NCI-H2227 treated with DMSO at 0.1 percent for 48 hours (cell line): Measurements from ENCODE around the gene BPI.
"Not testable (repeated sequence)": the region's sequence is repeated elsewhere in the genome, so short reads cannot be mapped to it uniquely, and the experiment has no call there.

Source experiments
- DNase-seq: peaks from one replicate; lab custom pipeline; 2025; lab: John Stamatoyannopoulos, UW

The BPI gene

DNA sequence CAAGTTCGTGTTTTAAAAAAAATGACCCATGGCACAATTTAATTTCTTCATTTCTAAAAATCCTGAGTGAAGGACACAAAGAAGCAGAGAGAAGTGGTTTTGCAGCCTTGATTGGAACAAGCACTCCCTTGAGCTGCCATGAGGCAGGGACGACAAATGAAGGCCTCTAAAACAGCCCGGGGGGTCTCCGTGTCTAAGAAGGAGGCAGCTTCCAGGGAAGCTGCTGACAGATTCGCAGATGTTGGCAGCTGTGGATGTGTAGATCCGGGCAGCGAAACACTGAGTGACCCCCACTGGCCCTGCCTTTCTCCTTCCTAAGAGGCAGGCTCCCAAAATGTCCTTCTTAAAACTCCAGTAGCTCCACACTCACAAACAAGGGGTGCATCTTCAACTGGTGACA is 32.8 kb downstream of the BPI start:
- no peak for DNase-seq

DNA sequence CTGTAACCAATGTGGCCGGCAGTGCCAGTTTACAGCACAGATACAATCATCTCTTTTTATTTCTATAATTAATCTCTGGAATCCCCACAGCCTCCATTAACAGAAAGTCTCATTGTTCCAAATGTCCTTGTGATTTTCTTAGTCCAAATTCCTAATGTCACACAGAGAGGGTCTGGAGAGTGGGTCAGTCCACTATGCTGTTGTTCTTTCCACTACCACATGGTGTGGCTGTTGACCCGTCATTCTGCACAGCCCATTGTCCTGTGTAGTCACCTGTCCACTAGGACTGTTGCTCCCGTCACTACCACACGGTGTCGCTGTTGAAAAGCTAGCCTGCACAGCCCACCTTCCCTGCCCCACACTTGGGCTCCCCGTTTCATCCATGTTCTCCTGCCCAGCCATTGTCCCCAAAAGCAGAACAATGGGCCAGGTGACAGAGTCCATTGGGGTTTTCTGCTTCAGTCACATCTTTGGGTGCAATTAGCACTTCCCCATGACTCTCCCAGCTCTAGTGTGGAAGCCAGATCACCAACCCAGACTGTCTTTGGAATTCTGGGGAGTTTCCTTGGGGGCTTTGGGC is 33.7 kb downstream of the BPI start:
- no peak for DNase-seq

DNA sequence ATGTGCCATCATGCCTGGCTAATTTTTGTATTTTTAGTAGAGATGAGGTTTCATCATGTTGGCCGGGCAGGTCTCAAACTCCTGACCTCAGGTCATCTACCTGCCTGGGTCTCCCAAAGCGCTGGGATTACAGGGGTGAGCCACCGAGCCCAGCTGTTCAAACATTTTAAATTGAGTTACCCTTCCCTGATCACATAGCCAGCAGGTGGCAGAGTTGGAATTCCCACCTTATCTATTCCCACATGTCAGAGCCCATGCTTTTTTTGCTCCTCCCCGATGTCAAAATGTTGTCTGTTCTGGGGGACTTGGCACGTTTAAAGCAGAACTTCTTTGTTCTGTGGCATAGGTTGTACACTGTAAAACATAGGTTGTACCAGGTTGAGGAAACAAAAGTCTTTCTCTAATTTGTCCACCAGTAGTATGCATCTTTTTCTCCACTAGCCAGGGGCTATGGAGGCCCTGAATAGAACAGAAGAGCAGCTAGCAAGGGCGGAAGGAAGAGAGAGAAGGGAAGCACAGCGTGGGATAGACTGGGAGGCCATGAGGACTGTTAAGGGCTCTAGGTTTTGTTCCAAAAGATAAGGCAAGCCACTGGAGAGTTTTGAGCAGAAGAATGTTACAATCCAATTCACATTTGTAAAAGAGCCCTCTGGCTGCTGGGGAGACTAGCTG is 35.0 kb downstream of the BPI start:
- DNase-seq, result no peak

DNA sequence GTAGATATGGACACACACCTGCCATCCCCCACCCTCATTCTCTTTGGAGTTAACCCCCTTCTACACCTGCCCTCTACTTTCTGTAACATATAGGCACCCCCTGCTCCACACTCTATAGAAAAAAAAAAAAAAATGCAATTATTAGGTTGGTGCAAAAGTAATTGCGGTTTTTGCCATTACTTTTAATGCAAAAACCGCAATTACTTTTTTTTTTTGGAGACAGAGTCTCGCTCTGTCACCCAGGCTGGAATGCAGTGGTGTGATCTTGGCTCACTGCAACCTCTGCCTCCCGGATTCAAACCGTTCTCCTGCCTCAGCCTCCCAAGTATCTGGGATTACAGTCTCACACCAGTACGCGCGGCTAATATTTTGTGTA is 35.6 kb downstream of the BPI start:
- DNase-seq, result not testable (repeated sequence)

DNA sequence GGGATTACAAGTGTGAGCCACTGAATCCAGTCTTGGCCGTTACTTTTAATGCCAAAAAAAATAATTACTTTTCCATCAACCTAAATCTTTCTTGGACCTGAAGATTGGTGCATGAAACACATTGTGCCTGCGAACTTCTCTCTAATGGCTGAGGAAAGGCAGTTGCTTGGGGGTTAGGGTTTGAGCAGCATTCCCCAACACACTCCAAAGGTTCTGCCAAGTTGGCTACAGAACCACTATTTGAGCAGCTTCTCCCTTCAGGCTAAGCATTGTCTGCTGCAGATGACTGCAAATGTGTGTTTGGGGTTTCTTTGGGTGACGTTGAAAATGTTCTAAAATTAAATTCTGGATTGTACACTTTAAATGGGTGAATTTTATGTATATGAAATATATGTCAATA is 36.0 kb downstream of the BPI start:
- no peak for DNase-seq

DNA sequence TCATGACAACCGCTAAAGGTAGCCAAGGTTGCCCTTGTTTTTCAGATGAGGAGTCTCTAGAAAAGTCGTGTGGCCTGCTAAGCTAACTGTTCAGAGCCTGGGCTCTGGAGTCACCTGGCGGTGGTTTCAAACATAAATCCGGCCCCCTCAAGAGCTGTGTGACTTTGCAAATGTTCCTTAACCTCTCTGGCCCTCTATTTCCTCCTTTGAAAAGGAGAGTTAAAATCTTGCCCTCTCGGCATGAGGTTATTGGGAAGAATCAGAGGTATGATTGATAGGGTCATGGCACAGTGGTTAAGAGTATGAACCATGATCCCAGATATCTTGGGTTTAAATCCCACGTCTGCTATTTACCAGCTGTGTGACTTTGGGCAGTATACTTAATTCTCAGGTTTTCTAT is 36.7 kb downstream of the BPI start:
- DNase-seq, result no peak

DNA sequence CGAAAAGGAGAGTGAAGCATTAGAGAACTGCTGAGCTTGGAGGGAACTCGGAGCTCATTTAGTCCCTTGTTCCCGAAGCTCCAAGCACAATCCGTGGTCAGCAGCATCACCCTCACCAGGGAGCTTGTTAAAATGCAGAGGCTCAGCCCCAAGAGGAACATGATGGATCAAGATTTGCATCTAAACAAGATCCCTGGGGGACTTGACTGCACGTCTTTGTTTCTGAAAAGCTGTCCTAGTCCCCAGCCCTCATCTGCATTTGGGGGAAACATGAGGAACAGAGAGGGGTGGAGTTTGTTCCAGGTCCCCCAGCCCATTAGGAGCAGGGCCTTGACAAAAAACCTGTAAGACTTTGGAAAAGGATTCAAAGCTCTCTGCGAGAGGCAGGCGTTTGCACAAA is 38.3 kb downstream of the BPI start:
- DNase-seq, result no peak

DNA sequence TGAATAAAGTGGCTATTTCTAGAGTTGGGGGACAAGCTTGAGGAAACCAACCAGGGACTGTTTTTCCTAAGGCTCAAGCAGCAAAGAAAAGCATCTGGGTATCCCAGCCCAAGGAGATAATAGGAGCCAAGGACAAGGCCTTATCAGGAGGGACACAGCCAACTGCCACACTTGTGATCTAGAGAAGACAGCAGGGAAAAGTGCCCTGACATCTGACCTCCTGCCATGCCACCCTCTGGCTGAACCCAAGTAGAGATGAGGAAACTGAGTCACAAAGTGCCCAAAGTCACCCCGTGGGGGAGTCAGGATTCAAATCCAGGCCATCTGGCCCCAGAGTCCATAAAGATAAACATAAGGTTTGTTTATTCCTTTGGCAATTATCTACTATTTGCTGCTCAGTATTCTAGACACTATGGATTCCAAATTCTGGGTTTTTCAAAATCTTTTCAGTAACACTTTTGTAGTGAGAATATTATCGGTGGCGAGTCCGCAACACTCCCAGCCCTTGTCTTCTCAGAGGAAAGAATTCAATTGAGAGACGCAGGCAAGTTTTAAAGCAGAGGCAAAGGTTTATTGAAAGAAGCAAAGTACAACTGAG is 38.9 kb downstream of the BPI start:
- DNase-seq, result no peak

DNA sequence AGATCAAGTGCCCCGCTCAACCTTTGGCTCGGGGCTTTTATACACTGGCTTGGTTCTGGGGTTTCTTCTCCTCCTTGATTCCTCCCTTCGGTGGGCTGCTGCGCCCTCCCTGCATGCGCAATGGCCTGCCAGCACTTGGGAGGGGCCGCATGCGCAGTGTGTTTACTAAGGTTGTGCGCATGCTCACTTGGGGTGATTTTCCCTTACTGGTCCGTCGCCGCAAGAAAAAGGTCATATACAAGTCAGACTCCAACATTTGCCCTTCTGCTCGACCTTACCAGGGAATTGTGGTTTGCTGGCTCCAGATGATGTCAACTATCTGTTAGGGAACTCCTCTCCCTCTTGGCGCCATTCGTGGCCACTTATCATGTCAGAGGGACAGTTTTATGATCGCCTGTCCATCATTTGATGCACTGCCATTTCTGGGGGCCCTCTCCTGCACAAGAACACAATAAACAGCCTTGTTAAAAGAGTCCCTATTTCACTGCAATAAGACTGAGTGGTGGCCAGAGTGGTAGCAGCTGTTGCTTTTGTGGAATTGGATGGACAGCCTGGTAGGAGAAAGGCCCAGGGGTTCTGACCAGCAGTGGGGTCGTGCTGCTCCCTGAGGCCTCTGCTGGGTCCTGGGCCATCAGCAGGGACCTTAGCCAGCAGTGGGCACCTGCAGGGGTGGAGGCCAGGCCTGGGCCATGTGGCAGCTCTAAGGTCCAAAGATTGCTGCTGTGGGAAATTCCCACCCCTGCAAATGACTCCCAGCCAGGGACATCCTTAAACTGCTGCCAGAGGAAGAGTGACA is 39.6 kb downstream of the BPI start:
- DNase-seq, result peak; percentile 65

DNA sequence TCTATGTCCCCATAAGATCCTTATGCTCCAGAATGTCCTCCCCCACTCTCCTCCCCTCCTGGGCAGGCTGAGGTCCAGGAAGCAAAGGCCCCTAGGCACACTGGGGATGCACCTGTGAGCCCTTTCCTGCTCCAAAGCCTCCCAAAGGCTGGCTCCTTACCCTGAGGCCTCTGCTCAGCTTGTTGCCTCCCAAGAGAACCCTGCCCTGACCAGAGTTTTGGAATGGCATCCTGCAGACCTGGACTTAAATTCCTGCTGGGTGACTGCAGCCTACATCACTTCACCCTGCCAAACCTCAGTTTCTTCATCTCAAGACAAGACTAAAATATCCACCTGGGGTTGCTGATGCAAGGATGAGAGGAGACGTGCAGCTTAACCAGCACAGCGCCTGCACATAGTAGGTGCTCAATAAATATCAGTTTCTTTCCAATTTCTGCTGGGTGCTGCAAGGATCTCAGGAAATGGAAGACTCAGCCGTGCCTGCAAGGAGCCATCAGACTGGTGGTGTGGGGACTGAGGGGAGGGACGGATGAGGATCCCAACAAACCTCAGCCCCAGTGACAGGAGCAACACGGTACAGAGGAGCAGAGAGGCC is 40.2 kb downstream of the BPI start:
- no peak for DNase-seq

DNA sequence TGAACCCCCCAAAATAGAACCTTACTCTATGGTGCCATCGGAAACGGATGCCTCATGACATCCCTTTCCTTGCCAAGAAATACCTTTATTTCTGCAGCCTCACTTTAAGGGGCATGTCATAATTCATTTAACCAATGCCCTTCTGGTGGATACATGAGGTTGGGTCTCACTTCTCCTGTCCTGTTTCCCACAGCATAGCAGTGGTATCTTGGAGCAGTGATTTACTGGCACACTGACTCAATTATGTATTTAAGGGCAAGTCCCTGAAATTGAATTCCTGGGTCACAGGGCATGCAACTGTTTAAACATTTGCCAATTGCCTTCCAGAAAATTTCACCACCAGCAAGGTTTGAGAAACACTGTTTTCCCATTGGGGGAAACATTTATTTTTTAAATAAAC is 41.7 kb downstream of the BPI start:
- no peak for DNase-seq

DNA sequence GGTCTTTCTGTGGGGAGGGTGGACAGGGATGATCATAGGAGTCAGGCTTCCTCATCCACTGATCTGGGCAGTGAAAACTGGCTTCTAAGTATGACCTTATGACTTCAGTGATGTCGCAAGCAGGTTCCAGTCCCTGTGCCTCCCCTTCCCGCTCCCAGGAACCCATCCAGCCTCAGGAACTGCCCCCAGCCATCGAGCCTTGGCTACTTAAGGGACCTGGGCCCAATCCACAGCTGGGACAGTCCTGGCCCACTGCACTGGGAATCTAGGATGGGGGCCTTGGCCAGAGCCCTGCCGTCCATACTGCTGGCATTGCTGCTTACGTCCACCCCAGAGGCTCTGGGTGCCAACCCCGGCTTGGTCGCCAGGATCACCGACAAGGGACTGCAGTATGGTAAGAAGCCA is 42.3 kb downstream of the BPI start, which contains the start of gene LBP:
LBP (plus strand) TSS at position 236 of the 405 bp plus-strand sequence; CDS start at position 271, 35 bp downstream.
- no peak for DNase-seq

DNA sequence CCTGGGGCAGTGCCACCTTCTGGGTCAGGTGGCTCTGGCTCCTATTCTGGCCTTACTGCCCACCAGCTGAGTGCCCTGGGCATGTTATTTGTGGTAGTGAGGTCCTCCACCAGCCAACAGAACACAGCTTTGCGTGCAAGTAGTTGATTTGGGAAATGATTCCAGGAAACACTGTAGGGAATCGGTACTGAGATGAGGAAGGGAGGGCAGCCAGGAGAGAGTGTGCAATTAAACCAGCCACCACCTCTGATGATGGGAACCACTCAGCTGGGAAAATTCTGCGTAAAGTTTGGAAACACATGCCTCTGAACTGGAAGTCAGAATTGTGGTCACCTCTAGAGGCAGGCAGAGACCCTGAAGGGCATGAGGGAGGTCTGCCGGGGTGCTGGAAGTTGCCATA is 42.8 kb downstream of the BPI start:
- no peak for DNase-seq

DNA sequence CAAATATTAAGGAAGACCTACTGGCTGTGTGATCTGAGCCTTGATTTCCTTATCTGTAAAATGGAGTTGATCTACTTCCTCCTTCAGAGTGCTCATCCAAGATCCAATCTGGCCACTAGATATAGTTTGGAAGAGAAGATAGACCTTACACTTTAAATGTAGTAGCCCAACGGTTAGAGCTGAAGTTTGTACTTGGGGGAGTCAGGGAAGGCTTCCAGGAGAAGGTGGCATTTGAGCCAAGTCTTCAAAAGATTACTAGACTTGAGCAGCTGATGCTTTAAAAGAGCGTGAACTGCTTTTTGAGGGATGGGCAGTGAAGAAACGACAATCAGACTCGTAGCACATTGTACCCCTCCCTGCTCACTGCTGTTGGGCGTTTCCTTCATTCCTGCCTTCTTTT is 45.9 kb downstream of the BPI start:
- no peak for DNase-seq

DNA sequence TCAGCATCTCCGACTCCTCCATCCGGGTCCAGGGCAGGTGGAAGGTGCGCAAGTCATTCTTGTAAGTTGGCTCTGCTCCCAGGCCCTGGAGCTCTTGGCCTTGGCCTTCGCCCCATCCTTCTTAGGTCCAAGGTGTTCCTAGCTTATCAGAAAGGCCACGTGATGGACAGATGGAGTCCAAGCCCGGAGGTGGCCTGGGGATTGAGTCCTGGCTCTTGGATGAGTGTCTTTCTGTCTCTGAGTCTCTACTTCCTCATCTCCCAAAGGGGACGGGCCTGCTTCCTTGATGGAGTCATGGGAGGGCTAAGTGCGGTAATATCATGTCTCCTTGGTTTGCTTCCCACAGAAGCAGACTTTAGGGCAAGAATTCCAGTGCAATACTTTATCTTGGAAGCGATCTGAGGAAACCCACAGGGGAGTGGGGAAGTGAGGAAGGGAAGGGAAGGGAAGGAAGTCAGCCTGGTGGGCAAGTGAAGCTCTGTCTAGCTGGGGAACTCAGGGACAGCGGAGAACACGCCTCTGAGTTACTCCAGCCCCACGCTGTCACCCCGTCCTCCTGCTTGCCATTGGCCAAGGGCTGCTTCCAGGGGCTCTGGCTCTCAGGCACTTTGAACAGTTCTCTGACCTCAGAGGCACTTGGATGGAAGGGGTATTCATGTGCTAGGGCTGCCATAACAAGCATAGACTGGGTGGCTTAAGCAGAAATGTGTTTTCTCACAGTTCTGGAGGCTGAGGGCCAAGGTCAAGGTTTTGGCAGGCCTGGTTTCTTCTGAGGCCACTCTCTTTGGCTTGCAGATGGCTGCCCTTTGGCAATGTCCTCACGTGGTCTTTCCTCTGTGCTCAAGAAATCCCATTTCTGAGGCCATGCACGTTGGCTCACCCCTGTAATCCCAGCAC is 47.2 kb downstream of the BPI start:
- no peak for DNase-seq

DNA sequence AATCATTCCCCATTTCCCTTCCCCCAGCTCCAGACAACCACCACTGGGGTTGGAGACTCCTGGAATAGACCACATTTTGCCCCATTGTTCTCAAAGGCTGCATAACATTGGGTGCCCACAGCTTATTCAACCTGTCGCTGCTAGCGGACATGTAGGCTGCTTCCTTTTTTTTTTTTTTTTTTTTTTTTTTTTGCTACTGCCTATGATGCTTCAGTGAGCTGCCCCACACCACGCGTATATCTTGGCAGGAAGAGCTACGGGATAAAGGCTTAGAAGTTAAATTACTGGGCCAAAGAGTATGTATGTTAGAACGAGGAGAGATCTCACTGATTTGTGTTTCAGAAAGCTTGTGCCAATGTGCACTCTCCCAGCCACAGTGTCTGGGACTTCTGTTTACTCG is 49.4 kb downstream of the BPI start:
- no peak for DNase-seq

DNA sequence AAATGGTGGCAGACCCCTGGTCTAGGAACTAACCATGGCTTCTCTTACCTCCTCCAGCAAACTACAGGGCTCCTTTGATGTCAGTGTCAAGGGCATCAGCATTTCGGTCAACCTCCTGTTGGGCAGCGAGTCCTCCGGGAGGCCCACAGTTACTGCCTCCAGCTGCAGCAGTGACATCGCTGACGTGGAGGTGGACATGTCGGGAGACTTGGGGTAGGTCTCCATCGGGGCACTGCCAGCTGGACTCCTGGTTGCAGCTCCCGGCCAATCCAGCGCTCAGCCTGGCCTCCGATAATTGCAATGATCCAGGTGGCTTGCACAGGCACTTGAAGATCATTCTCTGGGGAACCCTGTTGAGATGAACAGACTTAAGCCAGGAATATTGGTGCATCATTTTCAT is 50.3 kb downstream of the BPI start:
- DNase-seq, result no peak

DNA sequence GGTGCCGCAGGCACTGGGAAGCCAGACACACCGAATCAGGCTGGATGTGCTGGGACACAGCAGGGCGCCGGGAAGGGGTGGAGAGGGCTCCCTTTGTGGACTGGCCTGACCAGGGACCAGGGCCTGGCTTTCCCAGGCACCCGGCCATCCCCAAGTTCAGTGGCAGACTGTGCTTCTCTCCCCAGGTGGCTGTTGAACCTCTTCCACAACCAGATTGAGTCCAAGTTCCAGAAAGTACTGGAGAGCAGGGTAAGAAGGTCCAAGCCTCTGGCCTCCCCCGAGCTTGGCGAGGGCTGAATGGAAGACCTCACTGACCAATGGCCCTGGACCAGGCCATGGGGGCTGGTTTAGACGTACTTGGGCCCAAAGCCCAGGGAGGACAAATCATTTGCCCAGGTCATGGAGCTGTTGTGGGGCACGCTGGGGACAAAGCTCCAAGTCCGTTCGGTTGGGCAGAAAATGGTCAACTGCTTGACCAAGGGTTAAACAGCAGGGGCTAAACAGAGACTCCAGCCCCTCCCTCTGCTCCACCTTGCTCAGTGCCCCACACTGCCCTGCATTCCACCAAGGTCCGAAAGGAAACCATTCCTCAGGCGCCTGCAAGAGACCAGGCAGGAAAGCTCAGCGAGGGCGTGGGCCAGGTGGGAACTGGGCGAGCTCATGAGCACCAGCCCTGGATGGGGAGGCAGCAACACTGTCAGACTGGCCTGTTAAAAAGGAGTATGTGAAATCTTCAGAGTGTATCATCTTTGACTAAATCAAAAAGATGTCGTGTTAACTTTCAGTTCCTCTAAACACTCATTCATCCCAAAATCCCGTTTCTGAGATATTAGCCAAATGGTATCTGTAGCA is 51.4 kb downstream of the BPI start:
- DNase-seq, result no peak

DNA sequence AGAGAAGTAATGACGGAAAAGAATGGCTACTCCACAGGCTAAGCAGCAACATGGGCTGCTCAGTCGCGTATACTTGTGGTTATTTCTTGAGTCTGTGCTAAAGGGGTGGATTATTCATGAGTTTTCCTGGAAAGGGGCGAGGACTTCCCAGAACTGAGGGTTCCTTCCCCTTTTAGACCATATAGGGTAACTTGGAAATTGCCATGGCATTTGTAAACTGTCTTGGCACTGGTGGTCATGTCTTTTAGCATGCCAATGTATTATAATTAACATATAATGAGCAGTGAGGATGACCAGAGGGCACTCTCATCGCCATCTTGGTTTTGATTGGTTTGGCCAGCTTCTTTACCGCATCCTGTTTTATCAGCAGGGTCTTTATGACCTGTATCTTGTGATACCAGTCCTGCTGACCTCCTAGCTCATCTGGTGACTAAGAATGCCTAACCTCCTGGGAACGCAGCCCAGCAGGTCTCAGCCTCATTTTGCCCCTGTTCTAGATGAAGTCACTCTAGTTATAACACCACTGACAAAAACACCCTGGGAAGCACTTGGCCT is 53.8 kb downstream of the BPI start:
- DNase-seq, result no peak

DNA sequence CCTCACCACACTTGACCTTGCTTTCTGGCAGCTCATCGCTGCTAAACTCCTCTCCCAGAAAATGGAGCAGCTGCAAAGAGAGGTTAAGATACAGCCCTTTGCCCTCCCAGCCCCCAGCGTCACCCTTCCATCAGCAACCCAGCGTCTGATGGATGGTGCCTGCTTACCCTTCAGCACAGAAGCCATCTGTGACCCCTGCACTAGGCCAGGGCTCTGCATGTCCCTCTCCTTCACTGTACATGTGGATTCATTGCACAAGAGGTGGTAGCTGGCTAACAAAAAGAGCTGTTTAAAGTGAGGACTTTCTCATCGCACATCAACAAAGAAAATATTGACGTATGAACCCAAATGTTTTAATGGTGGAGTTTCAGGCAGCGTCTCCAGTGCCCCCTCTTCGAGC is 54.6 kb downstream of the BPI start:
- DNase-seq, result no peak
